Measurements from ENCODE around the gene TSN. TPM values are rescaled to one million over a fixed set of nuclear protein-coding genes. Genes with fewer than 3 reads are reported as not detected.

The TSN gene
- total and polyA plus RNA-seq, 8 donors, result 11.0 to 63.5 (median 19.5) TPM

GRCh38 chr2:121794233-121794632 lies 38.8 kb downstream of the TSN start:
- TF ChIP-seq CTCF (IDR thresholded peaks at IDR 0.05), result no peak
- no peak for TF ChIP-seq POLR2AphosphoS5 (IDR thresholded peaks at IDR 0.05)
- no peak for TF ChIP-seq POLR2A (IDR thresholded peaks at IDR 0.05)
- no peak for TF ChIP-seq EP300 (IDR thresholded peaks at IDR 0.05)
- H3K4me3 ChIP-seq, result no peak overlapping the region
- no peaks in the 10 kb centered on the region for H3K36me3 ChIP-seq
- peaks cover 0 to 24% (median 0%) of the 10 kb centered on the region in 3 donors for H3K27me3 ChIP-seq
- DNase-seq, result no peak
- 75 to 91% (median 76%) methylated on average over 6 of the region's 6 CpGs for WGBS, 5 donors
- intact Hi-C loops (cut with DNase I; ENCODE audit: low total_unique reads), result no loop called here
- H3K9me3 ChIP-seq, result no peaks in the 10 kb centered on the region
- H3K27ac ChIP-seq, result no peak overlapping the region
- no peaks in the 10 kb centered on the region for H3K4me1 ChIP-seq

GRCh38 chr2:121796239-121796638 lies 40.8 kb downstream of the TSN start:
- no peak overlapping the region for H3K27ac ChIP-seq
- H3K27me3 ChIP-seq, result peaks cover 0 to 6% (median 0%) of the 10 kb centered on the region in 3 donors
- no peaks in the 10 kb centered on the region for H3K4me1 ChIP-seq
- H3K4me3 ChIP-seq, result no peak overlapping the region
- no peak for DNase-seq
- intact Hi-C loops (cut with DNase I; ENCODE audit: low total_unique reads), result no loop called here
- no peaks in the 10 kb centered on the region for H3K36me3 ChIP-seq
- WGBS, 5 donors, result 77 to 83% (median 79%) methylated on average over 4 of the region's 4 CpGs
- peaks cover 0 to 6% (median 5%) of the 10 kb centered on the region in 4 donors for H3K9me3 ChIP-seq
- TF ChIP-seq CTCF (IDR thresholded peaks at IDR 0.05) (no peak), POLR2AphosphoS5 (IDR thresholded peaks at IDR 0.05) (no peak)

GRCh38 chr2:121798617-121799016 lies 43.2 kb downstream of the TSN start:
- H3K4me1 ChIP-seq, result no peaks in the 10 kb centered on the region
- WGBS, 5 donors, result 78 to 92% (median 80%) methylated on average over 1 of the region's 1 CpG

GRCh38 chr2:121801916-121802315 lies 46.5 kb downstream of the TSN start:
- H3K4me1 ChIP-seq, result no peaks in the 10 kb centered on the region
- WGBS, 5 donors, result 66 to 80% (median 69%) methylated on average over 2 of the region's 2 CpGs
- no peak overlapping the region for H3K27ac ChIP-seq
- H3K36me3 ChIP-seq, result no peaks in the 10 kb centered on the region
- H3K9me3 ChIP-seq, result peaks cover 0 to 16% (median 11%) of the 10 kb centered on the region in 4 donors
- intact Hi-C loops (cut with DNase I; ENCODE audit: low total_unique reads), result no loop called here
- no peak for TF ChIP-seq POLR2A (IDR thresholded peaks at IDR 0.05)
- TF ChIP-seq CTCF (IDR thresholded peaks at IDR 0.05), result no peak
- TF ChIP-seq POLR2AphosphoS5 (IDR thresholded peaks at IDR 0.05), result no peak
- TF ChIP-seq EP300 (IDR thresholded peaks at IDR 0.05), result no peak
- H3K4me3 ChIP-seq, result no peak overlapping the region
- DNase-seq, result no peak
- H3K27me3 ChIP-seq, result peaks cover 0 to 8% (median 0%) of the 10 kb centered on the region in 3 donors

More at GRCh38 chr2:121798617-121799016, 43.2 kb downstream of the TSN start:
- no peaks in the 10 kb centered on the region for H3K36me3 ChIP-seq
- no peak overlapping the region for H3K4me3 ChIP-seq
- no peak for DNase-seq
- H3K27ac ChIP-seq, result no peak overlapping the region
- intact Hi-C loops (cut with DNase I; ENCODE audit: low total_unique reads), result no loop called here
- peaks cover 0 to 16% (median 11%) of the 10 kb centered on the region in 4 donors for H3K9me3 ChIP-seq
- peaks cover 0 to 6% (median 0%) of the 10 kb centered on the region in 3 donors for H3K27me3 ChIP-seq
- TF ChIP-seq POLR2A (IDR thresholded peaks at IDR 0.05) (no peak), CTCF (IDR thresholded peaks at IDR 0.05) (no peak), EP300 (IDR thresholded peaks at IDR 0.05) (no peak), POLR2AphosphoS5 (IDR thresholded peaks at IDR 0.05) (no peak)

Measured in stomach (tissue), 9 donors.